IPS-18a (cell line): Measurements from ENCODE around the gene FAM83F.
"Not testable (repeated sequence)": the region's sequence is repeated elsewhere in the genome, so short reads cannot be mapped to it uniquely, and the experiment has no call there.

Source experiments
- H3K27ac ChIP-seq: one replicate; pipeline ENCODE4 v1.5.1; 2013; ENCODE audit warnings: low read length
- H3K27me3 ChIP-seq: one replicate; pipeline ENCODE4 v1.6.1; 2013; ENCODE audit warnings: mild to moderate bottlenecking, low read length; ENCODE audit not compliant: control insufficient read depth, insufficient read depth
- H3K36me3 ChIP-seq: one replicate; pipeline ENCODE4 v1.6.1; 2013; ENCODE audit warnings: low read depth, low read length; ENCODE audit not compliant: control insufficient read depth
- H3K4me1 ChIP-seq: one replicate; pipeline ENCODE4 v1.6.1; 2013; ENCODE audit warnings: low read depth, low read length; ENCODE audit not compliant: control insufficient read depth
- H3K4me3 ChIP-seq: one replicate; pipeline ENCODE4 v1.5.1; 2013; ENCODE audit warnings: low read length
- H3K9ac ChIP-seq: one replicate; pipeline ENCODE4 v1.6.1; 2013; ENCODE audit warnings: mild to moderate bottlenecking, low read length, moderate library complexity
- H3K9me3 ChIP-seq: one replicate; pipeline ENCODE4 v1.6.1; 2013; ENCODE audit warnings: low read depth, low read length; ENCODE audit not compliant: control insufficient read depth

The FAM83F gene

GRCh38 chr22:40024201-40025061 lies 29.7 kb downstream of the FAM83F start:
- Histone ChIP-seq H3K27me3 (no peaks in the 10 kb centered on the region), H3K36me3 (peaks cover 5% of the 10 kb centered on the region), H3K9ac (no peak overlapping the region), H3K4me3 (no peak overlapping the region), H3K4me1 (no peaks in the 10 kb centered on the region), H3K27ac (no peak overlapping the region), H3K9me3 (no peaks in the 10 kb centered on the region)

- H3K27ac ChIP-seq, H3K27me3 ChIP-seq, H3K4me3 ChIP-seq, H3K36me3 ChIP-seq, H3K9me3 ChIP-seq, H3K9ac ChIP-seq, H3K4me1 ChIP-seq: not testable (repeated sequence)
Observed at GRCh38 chr22:40025062-40025379, 30.3 kb downstream of the FAM83F start.

GRCh38 chr22:40025856-40026255 lies 31.1 kb downstream of the FAM83F start:
- Histone ChIP-seq H3K27ac (no peak overlapping the region), H3K27me3 (no peaks in the 10 kb centered on the region), H3K36me3 (no peaks in the 10 kb centered on the region), H3K4me3 (no peak overlapping the region), H3K9ac (no peak overlapping the region), H3K4me1 (no peaks in the 10 kb centered on the region), H3K9me3 (no peaks in the 10 kb centered on the region)

GRCh38 chr22:40026641-40027040 lies 31.9 kb downstream of the FAM83F start:
- Histone ChIP-seq H3K27ac (no peak overlapping the region), H3K9ac (no peak overlapping the region), H3K9me3 (no peaks in the 10 kb centered on the region), H3K4me1 (no peaks in the 10 kb centered on the region), H3K4me3 (no peak overlapping the region), H3K27me3 (no peaks in the 10 kb centered on the region), H3K36me3 (no peaks in the 10 kb centered on the region)

- Histone ChIP-seq H3K27me3 (no peaks in the 10 kb centered on the region), H3K4me1 (no peaks in the 10 kb centered on the region), H3K27ac (no peak overlapping the region), H3K9me3 (no peaks in the 10 kb centered on the region), H3K36me3 (no peaks in the 10 kb centered on the region), H3K9ac (no peak overlapping the region), H3K4me3 (no peak overlapping the region)
Observed at GRCh38 chr22:40027191-40028097, 32.7 kb downstream of the FAM83F start.

GRCh38 chr22:40028098-40028425 lies 33.3 kb downstream of the FAM83F start:
- Histone ChIP-seq H3K4me3 (no peak overlapping the region), H3K27ac (no peak overlapping the region), H3K4me1 (no peaks in the 10 kb centered on the region), H3K27me3 (no peaks in the 10 kb centered on the region), H3K9me3 (no peaks in the 10 kb centered on the region), H3K36me3 (no peaks in the 10 kb centered on the region), H3K9ac (no peak overlapping the region)

- Histone ChIP-seq H3K9me3 (no peaks in the 10 kb centered on the region), H3K27me3 (no peaks in the 10 kb centered on the region), H3K9ac (no peak overlapping the region), H3K27ac (no peak overlapping the region), H3K36me3 (no peaks in the 10 kb centered on the region), H3K4me1 (no peaks in the 10 kb centered on the region), H3K4me3 (no peak overlapping the region)
Observed at GRCh38 chr22:40029189-40029890, 34.6 kb downstream of the FAM83F start.

GRCh38 chr22:40030026-40030757 lies 35.4 kb downstream of the FAM83F start:
- H3K4me3 ChIP-seq, result no peak overlapping the region
- H3K9me3 ChIP-seq, result no peaks in the 10 kb centered on the region
- no peaks in the 10 kb centered on the region for H3K36me3 ChIP-seq
- H3K4me1 ChIP-seq, result no peaks in the 10 kb centered on the region
- no peak overlapping the region for H3K9ac ChIP-seq
- H3K27ac ChIP-seq, result no peak overlapping the region
- no peaks in the 10 kb centered on the region for H3K27me3 ChIP-seq

GRCh38 chr22:40030758-40031095 lies 36.0 kb downstream of the FAM83F start:
- Histone ChIP-seq H3K27me3 (no peaks in the 10 kb centered on the region), H3K9ac (no peak overlapping the region), H3K4me3 (no peak overlapping the region), H3K9me3 (no peaks in the 10 kb centered on the region), H3K36me3 (no peaks in the 10 kb centered on the region), H3K27ac (no peak overlapping the region), H3K4me1 (no peaks in the 10 kb centered on the region)

GRCh38 chr22:40031766-40032470 lies 37.2 kb downstream of the FAM83F start:
- Histone ChIP-seq H3K36me3 (no peaks in the 10 kb centered on the region), H3K9me3 (no peaks in the 10 kb centered on the region), H3K4me1 (no peaks in the 10 kb centered on the region), H3K9ac (no peak overlapping the region), H3K27ac (no peak overlapping the region), H3K27me3 (no peaks in the 10 kb centered on the region), H3K4me3 (no peak overlapping the region)
